HG03469 (cell line): Measurements from ENCODE around the gene AMH.

Source experiments
- ATAC-seq: cut with Tn5 transposase; IDR thresholded peaks from one replicate; pipeline ENCODE4 v1.9.1; 2021; ENCODE audit warnings: mild to moderate bottlenecking, moderate library complexity, moderate number of reproducible peaks; ENCODE audit not compliant: unreplicated experiment

The AMH gene

GRCh38 chr19:2233601-2234280, 15.4 kb upstream of the AMH start:
- no peak for ATAC-seq

GRCh38 chr19:2234996-2235380, 14.1 kb upstream of the AMH start:
- ATAC-seq = no peak

DNA sequence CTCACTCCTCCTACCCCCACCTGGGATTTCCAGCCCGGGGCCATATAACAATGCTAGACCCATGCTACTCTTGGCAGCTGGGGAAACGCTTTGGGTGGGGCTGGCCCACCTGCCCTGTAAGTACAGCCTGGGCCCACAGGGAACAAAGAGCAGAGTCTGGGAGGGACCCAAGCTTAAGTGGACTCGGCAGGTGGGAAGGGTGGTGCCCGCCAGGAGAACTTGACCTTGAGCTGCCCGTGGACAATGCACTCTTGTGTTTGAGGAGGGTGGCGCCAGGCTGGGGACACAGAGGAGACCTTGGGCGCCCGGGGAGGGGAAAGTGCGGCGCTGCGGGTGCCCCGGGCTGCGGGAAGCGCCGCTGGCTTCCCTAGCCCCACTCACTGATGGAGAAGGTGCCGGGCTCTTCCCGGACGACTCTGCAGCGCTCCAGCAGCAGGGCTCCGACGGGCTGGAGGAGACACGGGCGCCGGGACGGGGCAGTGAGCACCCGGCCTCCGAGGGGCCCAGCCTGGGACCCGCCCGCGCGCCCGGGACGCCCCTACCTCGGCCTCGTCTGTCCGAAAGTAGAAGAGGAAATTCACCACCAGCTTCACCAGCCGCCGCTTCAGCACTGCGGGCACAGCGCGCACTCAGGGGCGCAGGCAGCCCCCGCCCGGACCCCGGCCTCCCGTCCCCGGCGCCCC, 13.6 kb upstream of the AMH start:
- ATAC-seq = no peak

DNA sequence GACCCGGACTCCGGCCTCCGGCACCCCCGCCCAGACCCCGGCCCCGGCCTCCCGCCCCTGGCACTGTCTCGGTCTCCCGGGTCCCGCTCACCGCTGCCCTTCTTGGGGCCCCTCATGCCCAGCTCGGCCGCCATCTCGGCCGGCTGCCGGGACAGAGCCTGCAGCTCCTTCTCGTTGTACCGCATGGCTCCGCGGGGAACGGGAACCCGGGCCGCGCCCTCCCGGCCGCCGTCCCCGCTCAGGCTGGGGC, 13.1 kb upstream of the AMH start:
- ATAC-seq = no peak

GRCh38 chr19:2236314-2237050, 12.6 kb upstream of the AMH start, which contains the start of the genes PLEKHJ1 and SF3A2:
Gene PLEKHJ1, minus strand, starts transcription at chr19:2236329. Its CDS starts 81 bp downstream, at chr19:2236248.
Gene SF3A2, plus strand, starts transcription at chr19:2236824. Its CDS starts 6,595 bp downstream, at chr19:2243419.
- peak; percentile 41 for ATAC-seq

DNA sequence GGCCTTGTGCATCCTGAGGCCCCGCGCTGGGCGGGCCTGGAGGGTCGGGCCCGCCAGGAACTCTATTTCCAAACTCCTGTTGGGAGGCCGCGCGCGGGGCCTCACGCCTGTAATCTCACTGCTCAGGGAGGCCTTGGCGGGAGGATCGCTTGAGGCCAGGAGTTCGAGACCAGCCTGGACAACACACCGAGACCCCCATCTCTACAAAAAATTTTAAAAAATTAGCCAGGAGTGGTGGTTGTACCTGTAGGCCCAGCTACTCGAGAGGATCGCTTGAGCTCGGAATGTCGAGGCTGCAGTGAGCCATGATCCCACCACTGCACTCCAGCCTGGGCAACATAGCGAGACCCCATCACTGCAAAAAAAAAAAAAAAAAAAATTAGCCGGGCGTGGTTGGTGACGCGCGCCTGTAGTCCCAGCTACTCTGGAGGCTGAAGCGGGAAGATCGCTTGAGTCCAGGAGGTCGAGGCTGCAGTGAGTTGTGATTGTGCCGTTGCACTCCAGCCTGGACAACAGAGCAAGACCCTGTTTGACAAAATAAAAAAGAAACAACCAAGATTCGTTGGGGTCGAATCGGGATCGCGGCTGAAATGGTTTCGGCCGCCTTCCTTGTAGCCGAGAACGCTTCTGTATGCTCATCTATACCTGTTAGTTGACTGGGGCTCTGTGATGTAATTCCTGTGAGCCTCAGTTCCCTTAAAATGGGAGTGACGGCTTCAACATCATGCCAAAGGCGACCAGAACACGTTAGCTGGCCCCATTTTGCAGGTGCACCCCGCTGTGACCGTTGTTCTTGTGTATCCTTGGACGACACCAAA, 11.9 kb upstream of the AMH start:
- ATAC-seq = no peak

- ATAC-seq = no peak
Observed at GRCh38 chr19:2237869-2238153, 11.3 kb upstream of the AMH start.

GRCh38 chr19:2239173-2239572, 9.9 kb upstream of the AMH start:
- ATAC-seq = no peak

DNA sequence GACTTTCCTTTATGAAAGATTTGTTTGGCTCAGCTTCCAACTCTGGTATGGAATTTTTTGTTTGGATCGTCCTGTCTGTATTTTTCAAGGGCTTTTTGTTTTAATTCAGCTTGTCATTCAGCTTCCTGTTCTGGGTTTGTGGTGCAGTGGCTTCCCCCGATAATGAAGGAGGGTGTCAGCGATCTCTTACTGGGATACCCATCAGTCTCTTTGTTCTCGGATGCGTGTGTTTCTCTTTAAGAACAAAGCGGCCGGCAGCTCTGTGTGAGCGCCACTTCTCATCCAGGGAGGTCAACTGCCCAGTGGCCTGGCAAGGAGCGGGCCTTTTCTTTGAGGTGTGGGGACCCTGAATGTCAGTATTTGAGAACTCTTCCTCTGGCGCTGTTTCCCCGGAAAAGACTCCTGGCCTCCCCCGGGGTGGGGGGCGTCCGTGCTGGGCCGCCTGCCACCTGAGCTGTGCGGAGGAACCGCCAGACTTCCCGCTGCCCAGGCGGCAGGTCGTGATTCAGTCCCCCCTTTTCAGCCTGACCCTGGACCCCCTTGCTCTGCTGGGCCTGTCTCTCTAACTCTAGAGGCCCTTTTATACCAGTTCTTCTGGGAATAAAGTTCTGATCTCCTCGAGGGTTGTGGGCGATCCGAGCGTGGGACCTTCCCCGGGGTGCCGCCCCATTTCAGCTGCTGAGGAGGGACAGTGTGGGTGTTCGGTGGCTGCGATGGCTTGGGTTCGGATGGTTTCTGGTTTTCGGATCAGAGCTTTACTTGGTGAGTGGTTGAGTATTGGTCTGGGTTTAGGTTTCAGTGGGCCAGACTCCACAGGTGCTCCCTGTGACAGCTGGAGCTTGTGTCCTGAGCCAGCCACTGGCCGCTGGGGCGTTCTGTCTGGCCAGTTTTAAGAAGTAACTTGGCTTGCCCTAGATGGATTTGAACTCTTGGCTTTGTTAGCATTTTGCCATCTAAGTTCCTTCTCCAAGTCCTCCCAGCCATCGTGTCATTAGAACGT, 9.1 kb upstream of the AMH start:
- no peak for ATAC-seq

GRCh38 chr19:2240881-2241760, 8.0 kb upstream of the AMH start:
- ATAC-seq = no peak

DNA sequence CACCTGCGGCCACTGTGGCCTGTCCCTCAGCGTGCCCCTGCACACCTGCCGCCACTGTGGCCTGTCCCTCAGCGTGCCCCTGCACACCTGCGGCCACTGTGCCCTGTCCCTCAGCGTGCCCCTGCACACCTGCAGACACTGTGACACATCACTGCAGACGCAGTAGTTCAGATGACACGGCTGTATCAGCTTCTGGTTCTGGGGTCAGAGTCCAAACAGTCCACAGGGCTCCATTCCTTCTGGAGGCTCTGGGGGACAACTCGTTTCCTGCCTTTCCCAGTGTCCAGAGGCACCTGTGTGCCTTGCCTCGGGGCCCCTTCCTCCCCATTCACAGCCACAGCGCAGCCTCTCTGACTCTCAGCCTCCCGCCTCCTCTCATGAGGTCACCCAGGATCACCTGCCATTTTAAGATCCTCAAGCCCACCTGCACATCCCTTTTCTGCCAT, 7.0 kb upstream of the AMH start:
- ATAC-seq = no peak

GRCh38 chr19:2242816-2243215, 6.3 kb upstream of the AMH start:
- ATAC-seq = no peak

- no peak for ATAC-seq
Observed at GRCh38 chr19:2243274-2244124, 5.6 kb upstream of the AMH start.

DNA sequence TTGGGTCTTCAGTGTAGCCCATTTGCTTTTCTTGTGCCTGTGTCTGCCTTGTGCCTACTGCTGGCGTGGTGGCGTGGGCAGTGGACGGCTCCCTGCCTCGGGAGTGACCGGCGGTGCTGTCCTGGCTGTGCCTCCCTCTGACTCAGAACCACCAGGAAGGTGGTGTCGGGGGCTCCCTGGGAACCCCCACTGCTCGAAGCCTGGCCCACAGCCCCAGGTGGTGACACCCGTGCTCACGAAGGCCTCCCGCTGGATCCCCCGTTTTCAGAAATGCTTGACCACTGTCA, 5.1 kb upstream of the AMH start:
- ATAC-seq = no peak

DNA sequence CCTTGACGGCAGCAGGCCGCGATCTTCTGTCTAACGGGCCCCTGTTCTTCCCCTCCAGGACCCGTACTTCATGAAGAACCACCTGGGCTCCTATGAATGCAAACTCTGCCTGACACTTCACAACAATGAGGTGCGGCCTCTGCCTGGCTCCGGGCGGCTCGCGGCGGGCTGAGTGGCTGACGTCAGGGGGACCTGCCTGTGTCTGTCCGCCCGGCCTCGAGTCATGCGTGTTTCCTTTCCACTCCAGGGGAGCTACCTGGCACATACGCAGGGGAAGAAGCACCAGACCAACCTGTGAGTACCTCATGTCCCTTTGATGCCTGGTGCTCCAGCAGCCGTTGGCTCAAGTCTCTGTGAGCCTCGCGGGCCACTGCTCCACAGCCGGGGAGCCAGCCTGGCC, 4.6 kb upstream of the AMH start:
- ATAC-seq = no peak

GRCh38 chr19:2245273-2245672, 3.9 kb upstream of the AMH start:
- ATAC-seq = no peak

DNA sequence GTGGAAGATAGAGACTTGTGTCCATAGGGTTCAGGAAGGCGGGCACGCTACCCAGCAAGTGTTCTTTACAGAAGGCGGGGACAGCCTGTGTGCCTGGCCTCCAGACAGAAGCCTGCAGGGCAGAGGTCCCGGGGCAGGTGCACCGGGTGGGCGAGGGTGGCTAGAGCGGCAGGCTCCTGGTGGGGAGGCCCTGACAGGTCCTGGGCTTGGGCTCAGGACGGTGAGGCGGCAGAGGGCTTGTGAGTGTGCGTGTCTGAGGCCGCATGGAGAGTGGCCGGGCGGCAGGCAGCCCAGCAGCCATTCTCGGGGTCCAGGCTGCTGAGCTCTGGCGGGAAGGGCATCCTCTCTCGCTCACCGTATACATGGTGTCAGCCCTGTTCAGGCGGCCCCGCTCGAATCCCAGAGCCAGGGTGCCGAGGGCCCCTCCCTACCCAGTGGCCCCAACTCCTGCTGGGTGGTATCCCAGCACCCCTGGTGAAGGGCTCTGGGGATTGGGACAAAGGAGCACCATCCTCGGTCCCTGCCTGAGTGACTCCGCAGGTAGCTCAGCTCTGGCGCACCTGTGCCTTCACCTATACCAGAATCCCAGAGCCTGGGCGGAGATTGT, 3.0 kb upstream of the AMH start:
- no peak for ATAC-seq

DNA sequence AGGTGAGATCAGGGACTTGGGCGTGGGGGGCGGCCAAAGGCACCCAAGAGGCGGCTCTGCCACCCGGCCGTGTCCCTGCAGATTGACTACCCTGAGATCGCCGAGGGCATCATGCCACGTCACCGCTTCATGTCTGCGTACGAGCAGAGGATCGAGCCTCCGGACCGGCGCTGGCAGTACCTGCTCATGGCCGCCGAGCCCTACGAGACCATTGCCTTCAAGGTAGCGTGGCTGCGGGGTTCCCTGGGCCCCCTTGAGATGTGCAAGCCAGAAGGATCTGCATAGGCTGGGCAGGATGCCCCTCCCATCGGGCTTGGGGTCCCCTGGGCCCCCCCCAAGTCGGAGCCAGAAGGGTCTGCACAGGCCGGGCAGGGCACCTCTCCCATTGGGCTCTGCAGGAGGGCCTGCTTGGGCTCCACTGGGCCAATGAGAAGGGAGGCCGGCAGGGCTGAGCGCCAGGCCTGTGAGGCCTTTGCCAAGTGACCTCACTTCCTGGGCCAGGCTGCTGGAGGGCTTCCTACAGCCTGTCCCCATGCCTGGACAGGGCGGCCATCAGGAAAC, 2.2 kb upstream of the AMH start:
- no peak for ATAC-seq
